ENCODE data around the gene NEGR1. TPM values are rescaled to one million over a fixed set of nuclear protein-coding genes. Genes with fewer than 3 reads are reported as not detected.

Gene NEGR1
- total and polyA plus RNA-seq, 10 donors = 0.07 to 1.3 (median 0.54) TPM

DNA sequence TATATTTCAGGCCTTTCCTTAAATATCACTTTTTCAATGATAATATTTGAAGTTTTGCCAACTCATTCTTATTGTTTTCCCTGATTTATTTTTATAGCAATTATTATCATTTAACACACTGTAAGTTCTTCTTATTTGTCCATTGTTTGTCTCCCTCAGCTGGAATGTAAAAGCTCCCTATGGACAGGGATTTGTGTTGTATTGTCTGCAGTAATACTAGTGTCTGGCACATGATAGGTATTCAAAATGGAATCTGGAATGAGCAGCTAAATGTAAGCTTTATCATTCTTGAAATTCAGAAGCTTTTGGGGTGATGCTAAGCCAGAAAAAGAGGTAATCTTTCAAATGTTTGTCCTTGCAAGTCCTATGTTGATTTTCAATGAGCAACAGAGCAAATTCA is 112.1 kb downstream of the NEGR1 start:
- no peak overlapping the region for H3K27ac ChIP-seq
- H3K36me3 ChIP-seq = no peaks in the 10 kb centered on the region
- DNase-seq = no peak
- no peak overlapping the region for H3K4me3 ChIP-seq
- intact Hi-C loops (cut with DNase I; ENCODE audit: low total_unique reads) = no loop called here
- no peaks in the 10 kb centered on the region for H3K9me3 ChIP-seq
- H3K4me1 ChIP-seq = no peaks in the 10 kb centered on the region
- TF ChIP-seq, protein P1, sequence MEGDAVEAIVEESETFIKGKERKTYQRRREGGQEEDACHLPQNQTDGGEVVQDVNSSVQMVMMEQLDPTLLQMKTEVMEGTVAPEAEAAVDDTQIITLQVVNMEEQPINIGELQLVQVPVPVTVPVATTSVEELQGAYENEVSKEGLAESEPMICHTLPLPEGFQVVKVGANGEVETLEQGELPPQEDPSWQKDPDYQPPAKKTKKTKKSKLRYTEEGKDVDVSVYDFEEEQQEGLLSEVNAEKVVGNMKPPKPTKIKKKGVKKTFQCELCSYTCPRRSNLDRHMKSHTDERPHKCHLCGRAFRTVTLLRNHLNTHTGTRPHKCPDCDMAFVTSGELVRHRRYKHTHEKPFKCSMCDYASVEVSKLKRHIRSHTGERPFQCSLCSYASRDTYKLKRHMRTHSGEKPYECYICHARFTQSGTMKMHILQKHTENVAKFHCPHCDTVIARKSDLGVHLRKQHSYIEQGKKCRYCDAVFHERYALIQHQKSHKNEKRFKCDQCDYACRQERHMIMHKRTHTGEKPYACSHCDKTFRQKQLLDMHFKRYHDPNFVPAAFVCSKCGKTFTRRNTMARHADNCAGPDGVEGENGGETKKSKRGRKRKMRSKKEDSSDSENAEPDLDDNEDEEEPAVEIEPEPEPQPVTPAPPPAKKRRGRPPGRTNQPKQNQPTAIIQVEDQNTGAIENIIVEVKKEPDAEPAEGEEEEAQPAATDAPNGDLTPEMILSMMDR (IDR thresholded peaks at IDR 0.05 in 8 of 11, conservative IDR thresholded peaks at IDR 0.05 in 3 of 11) = no peak
- no peak for TF ChIP-seq POLR2A (IDR thresholded peaks at IDR 0.05)
- TF ChIP-seq POLR2AphosphoS5 (IDR thresholded peaks at IDR 0.05) = no peak
- H3K27me3 ChIP-seq (replicated peaks in 1 of 7) = no peaks in the 10 kb centered on the region

- H3K36me3 ChIP-seq = no peaks in the 10 kb centered on the region
- DNase-seq = no peak
- H3K9me3 ChIP-seq = no peaks in the 10 kb centered on the region
- no peak overlapping the region for H3K27ac ChIP-seq
- H3K4me1 ChIP-seq = no peaks in the 10 kb centered on the region
- no peak for TF ChIP-seq POLR2A (IDR thresholded peaks at IDR 0.05)
- no peak for TF ChIP-seq POLR2AphosphoS5 (IDR thresholded peaks at IDR 0.05)
- TF ChIP-seq, protein P1 (IDR thresholded peaks at IDR 0.05 in 8 of 11, conservative IDR thresholded peaks at IDR 0.05 in 3 of 11) = no peak
- 78 to 100% (median 89%) methylated on average over 2 of the region's 2 CpGs for WGBS, 5 donors
- intact Hi-C loops (cut with DNase I; ENCODE audit: low total_unique reads) = no loop called here
- no peak overlapping the region for H3K4me3 ChIP-seq
- no peaks in the 10 kb centered on the region for H3K27me3 ChIP-seq (replicated peaks in 1 of 7)
These were observed 115.9 kb downstream of the NEGR1 start for GRCh38 chr1:72166426-72166825.

- Histone ChIP-seq H3K36me3 (no peaks in the 10 kb centered on the region), H3K27me3 (replicated peaks in 1 of 7) (no peaks in the 10 kb centered on the region), H3K4me1 (no peaks in the 10 kb centered on the region), H3K4me3 (no peak overlapping the region), H3K9me3 (no peaks in the 10 kb centered on the region), H3K27ac (no peak overlapping the region)
- no peak for DNase-seq
- TF ChIP-seq POLR2A (IDR thresholded peaks at IDR 0.05) (no peak), POLR2AphosphoS5 (IDR thresholded peaks at IDR 0.05) (no peak)
- TF ChIP-seq, protein P1 (IDR thresholded peaks at IDR 0.05 in 8 of 11, conservative IDR thresholded peaks at IDR 0.05 in 3 of 11) = no peak
- intact Hi-C loops (cut with DNase I; ENCODE audit: low total_unique reads) = no loop called here
These were observed 131.8 kb downstream of the NEGR1 start for GRCh38 chr1:72150508-72150907.

GRCh38 chr1:72141875-72142274 is 140.5 kb downstream of the NEGR1 start:
- Histone ChIP-seq H3K9me3 (peaks cover 0 to 10% (median 4%) of the 10 kb centered on the region in 8 donors), H3K27me3 (replicated peaks in 1 of 7) (no peaks in the 10 kb centered on the region), H3K4me3 (no peak overlapping the region), H3K27ac (no peak overlapping the region), H3K36me3 (no peaks in the 10 kb centered on the region), H3K4me1 (no peaks in the 10 kb centered on the region)
- TF ChIP-seq, protein P1 (IDR thresholded peaks at IDR 0.05 in 8 of 11, conservative IDR thresholded peaks at IDR 0.05 in 3 of 11) = no peak
- no peak for TF ChIP-seq POLR2A (IDR thresholded peaks at IDR 0.05)
- no peak for TF ChIP-seq POLR2AphosphoS5 (IDR thresholded peaks at IDR 0.05)
- WGBS, 5 donors = 75 to 95% (median 84%) methylated on average over 4 of the region's 4 CpGs
- intact Hi-C loops (cut with DNase I; ENCODE audit: low total_unique reads) = no loop called here
- DNase-seq = no peak
